Gastrocnemius medialis (tissue), 4 donors: Measurements from ENCODE around the gene ATAD1. TPM values are rescaled to one million over a fixed set of nuclear protein-coding genes. Genes with fewer than 3 reads are reported as not detected.
"Not testable (repeated sequence)": the region's sequence is repeated elsewhere in the genome, so short reads cannot be mapped to it uniquely, and the experiment has no call there.

Experiments used
- ATAC-seq, 2 donors: fragments of 150-250 bp; one replicate each; pipeline ENCODE4 v1.9.1; 2016
- DNase-seq, 2 donors: peaks; one replicate each; pipeline ENCODE4 v3.0.0-alpha.2; 2019
- H3K27ac ChIP-seq, 4 donors: fragments of 200-600 bp; sonication (generic); 1 replicate in 1 of 4; 2 replicates in 3 of 4; pipeline ENCODE4 v1.5.1; 2016 to 2018; ENCODE audit warnings: mild to moderate bottlenecking in 2 of 4, moderate library complexity in 1 of 4
- H3K27me3 ChIP-seq, 3 donors: fragments of 200-600 bp; sonication (generic) in 2 of 3; 1 replicate in 1 of 3; 2 replicates in 2 of 3; pipeline versions ENCODE4 v1.5.1 to v1.6.0; 2016 to 2019; ENCODE audit warnings: mild to moderate bottlenecking in 1 of 3, moderate library complexity in 1 of 3
- H3K36me3 ChIP-seq, 2 donors: fragments of 200-600 bp; sonication (generic) in 1 of 2; one replicate each; pipeline ENCODE4 v1.5.1; 2017 to 2018
- H3K4me1 ChIP-seq, 2 donors: fragments of 200-600 bp; sonication (generic) in 1 of 2; one replicate each; pipeline ENCODE4 v1.5.1; 2016 to 2017; ENCODE audit warnings: mild to moderate bottlenecking in 2 of 2
- H3K4me3 ChIP-seq, 4 donors: fragments of 200-600 bp; sonication (generic) in 3 of 4; 1 replicate in 1 of 4; 2 replicates in 3 of 4; pipeline ENCODE4 v1.5.1; 2016 to 2019; ENCODE audit warnings: mild to moderate bottlenecking in 2 of 4
- H3K9me3 ChIP-seq, 3 donors: fragments of 200-600 bp; sonication (generic) in 2 of 3; 1 replicate in 1 of 3; 2 replicates in 2 of 3; pipeline ENCODE4 v1.5.1; 2016 to 2019
- POLR2A ChIP-seq, 2 donors: fragments of 450-650 bp; IDR thresholded peaks; one replicate each; pipeline ENCODE4 v1.6.1; 2017; ENCODE audit warnings: antibody characterized with exemption in 2 of 2, mild to moderate bottlenecking in 2 of 2, moderate library complexity in 2 of 2
- in situ Hi-C, 4 donors: fragments of 200-750 bp; cut with MboI; loops; one replicate each; pipeline versions ENCODE4 v1.15.0 to v1.8.0; 2017; ENCODE audit warnings: low sequenced_read_pairs in 4 of 4
- intact Hi-C: fragments of 100-400 bp; cut with DNase I; formaldehyde crosslinking; loops from one replicate; pipeline ENCODE4 v1.15.1; 2023; ENCODE audit warnings: low total_unique reads
- total RNA-seq, 4 donors: library from RNA; depleted of rRNA; stranded (reverse); fragments of >200 nt; gene quantifications; one replicate each; pipeline versions ENCODE4 v1.1.0 to v1.2.3, GENCODE V29; 2016
- TF ChIP-seq, protein P1 (sequence below), 5 experiments: fragments of 450-650 bp in 3 of 5; fragments of 200-600 bp in 2 of 5; sonication (generic) in 2 of 5; IDR thresholded peaks in 4 of 5; conservative IDR thresholded peaks in 1 of 5; 1 replicate in 4 of 5; 2 replicates in 1 of 5; pipeline ENCODE4 v1.5.1; 2016 to 2019; ENCODE audit warnings: antibody characterized with exemption in 5 of 5, mild to moderate bottlenecking in 3 of 5, moderate library complexity in 3 of 5

The ATAD1 gene
- total RNA-seq, 4 donors from 2014 or later, result 32.0 to 65.4 (median 51.0) TPM

DNA sequence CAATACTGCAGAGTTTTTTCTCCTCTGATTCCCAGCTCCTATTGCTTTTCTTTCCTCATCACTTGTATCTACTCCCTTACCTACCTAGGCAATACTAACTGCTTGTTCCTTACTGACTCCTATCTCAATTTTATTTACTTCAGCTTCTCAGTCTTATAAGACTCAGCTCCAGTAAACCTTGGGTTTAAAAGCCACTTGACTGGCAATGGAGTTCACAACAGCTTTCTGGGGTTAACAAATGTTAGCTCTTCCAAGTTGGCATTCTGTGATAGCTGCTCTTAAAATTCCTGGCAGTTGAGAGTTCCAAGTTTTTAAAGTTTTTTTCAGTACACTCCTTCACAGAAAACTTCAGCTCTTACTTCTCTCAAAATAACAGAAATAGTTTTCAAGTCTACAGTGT is 14.2 kb downstream of the ATAD1 start:
- TF ChIP-seq, protein P1, sequence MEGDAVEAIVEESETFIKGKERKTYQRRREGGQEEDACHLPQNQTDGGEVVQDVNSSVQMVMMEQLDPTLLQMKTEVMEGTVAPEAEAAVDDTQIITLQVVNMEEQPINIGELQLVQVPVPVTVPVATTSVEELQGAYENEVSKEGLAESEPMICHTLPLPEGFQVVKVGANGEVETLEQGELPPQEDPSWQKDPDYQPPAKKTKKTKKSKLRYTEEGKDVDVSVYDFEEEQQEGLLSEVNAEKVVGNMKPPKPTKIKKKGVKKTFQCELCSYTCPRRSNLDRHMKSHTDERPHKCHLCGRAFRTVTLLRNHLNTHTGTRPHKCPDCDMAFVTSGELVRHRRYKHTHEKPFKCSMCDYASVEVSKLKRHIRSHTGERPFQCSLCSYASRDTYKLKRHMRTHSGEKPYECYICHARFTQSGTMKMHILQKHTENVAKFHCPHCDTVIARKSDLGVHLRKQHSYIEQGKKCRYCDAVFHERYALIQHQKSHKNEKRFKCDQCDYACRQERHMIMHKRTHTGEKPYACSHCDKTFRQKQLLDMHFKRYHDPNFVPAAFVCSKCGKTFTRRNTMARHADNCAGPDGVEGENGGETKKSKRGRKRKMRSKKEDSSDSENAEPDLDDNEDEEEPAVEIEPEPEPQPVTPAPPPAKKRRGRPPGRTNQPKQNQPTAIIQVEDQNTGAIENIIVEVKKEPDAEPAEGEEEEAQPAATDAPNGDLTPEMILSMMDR (IDR thresholded peaks at IDR 0.05 in 4 of 5, conservative IDR thresholded peaks at IDR 0.05 in 1 of 5), result no peak
- TF ChIP-seq POLR2A (IDR thresholded peaks at IDR 0.05), result no peak
- ATAC-seq, result no peak
- no peak overlapping the region for H3K4me3 ChIP-seq

GRCh38 chr10:87803328-87803727 is 14.7 kb downstream of the ATAD1 start:
- DNase-seq (no peak), ATAC-seq (no peak)
- Histone ChIP-seq H3K27ac (no peak overlapping the region), H3K4me3 (no peak overlapping the region), H3K36me3 (no peaks in the 10 kb centered on the region), H3K27me3 (no peaks in the 10 kb centered on the region), H3K9me3 (no peaks in the 10 kb centered on the region), H3K4me1 (peaks cover 2 to 4% of the 10 kb centered on the region in 2 donors)
- TF ChIP-seq, protein P1 (IDR thresholded peaks at IDR 0.05 in 4 of 5, conservative IDR thresholded peaks at IDR 0.05 in 1 of 5), result no peak
- no peak for TF ChIP-seq POLR2A (IDR thresholded peaks at IDR 0.05)
- in situ Hi-C loops, result no loop called here
- intact Hi-C loops, result no loop called here

More for the DNA sequence above, 14.2 kb downstream of the ATAD1 start:
- Histone ChIP-seq H3K4me1 (peaks cover 2 to 4% of the 10 kb centered on the region in 2 donors), H3K36me3 (no peaks in the 10 kb centered on the region), H3K27me3 (no peaks in the 10 kb centered on the region), H3K27ac (no peak overlapping the region), H3K9me3 (no peaks in the 10 kb centered on the region)
- in situ Hi-C loops (no loop called here), intact Hi-C loops (no loop called here)
- no peak for DNase-seq

DNA sequence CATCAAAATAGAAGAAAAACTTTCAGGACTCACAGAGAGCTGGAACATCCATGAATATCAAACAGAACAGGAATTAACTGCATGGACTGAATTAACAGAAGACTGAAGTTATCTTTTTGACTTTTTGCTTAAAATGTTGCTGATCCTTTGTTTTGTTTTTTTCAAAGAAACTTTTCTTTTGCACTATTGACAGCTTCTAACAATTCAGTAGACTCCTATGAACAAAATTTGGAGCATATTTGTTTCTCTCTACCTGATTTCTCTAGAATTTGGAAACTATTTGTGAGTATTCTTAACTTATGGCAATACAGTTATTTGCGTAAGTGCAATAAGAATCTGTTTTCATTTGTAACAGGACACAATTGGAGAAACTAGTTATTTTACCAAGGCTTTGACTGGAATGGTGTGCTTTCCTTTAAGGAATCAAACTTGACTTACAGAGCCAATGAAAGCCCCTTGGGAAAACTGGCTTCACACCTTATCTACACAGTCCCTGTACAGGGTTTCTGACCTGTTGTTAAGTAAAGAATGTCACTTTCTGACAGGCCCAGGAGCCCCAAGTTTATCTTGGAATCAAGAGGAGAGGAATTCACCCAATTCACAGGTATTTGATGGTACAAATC is 16.1 kb downstream of the ATAD1 start:
- H3K4me1 ChIP-seq, H3K36me3 ChIP-seq, in situ Hi-C loops, intact Hi-C loops, H3K9me3 ChIP-seq, H3K27me3 ChIP-seq, ATAC-seq, DNase-seq, H3K27ac ChIP-seq, H3K4me3 ChIP-seq: not testable (repeated sequence)

DNA sequence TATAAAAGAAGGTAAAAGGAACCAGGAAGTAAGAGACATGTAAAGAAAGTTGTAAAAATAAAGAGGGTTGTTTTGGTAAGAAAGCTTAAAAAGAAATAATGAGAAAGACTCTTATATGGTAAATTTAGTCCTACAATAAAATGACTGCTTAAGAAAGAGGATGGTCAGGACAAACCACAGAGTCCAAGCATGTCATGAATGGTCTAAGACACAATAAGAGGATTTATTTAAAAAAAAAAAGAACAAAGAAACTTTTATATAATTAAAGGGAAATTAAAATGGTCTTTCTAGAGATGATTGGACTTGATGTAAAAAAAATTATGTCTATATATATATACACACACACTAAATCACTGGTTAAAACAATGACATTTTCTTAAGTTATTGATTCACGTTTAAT is 18.2 kb downstream of the ATAD1 start:
- H3K36me3 ChIP-seq, result no peaks in the 10 kb centered on the region
- in situ Hi-C loops, result no loop called here
- TF ChIP-seq POLR2A (IDR thresholded peaks at IDR 0.05), result no peak
- TF ChIP-seq, protein P1 (IDR thresholded peaks at IDR 0.05 in 4 of 5, conservative IDR thresholded peaks at IDR 0.05 in 1 of 5), result no peak
- H3K9me3 ChIP-seq, result no peaks in the 10 kb centered on the region
- no peak for ATAC-seq
- H3K27ac ChIP-seq, result no peak overlapping the region
- H3K27me3 ChIP-seq, result no peaks in the 10 kb centered on the region
- H3K4me3 ChIP-seq, result no peak overlapping the region
- no peak for DNase-seq
- H3K4me1 ChIP-seq, result no peaks in the 10 kb centered on the region
- intact Hi-C loops, result no loop called here

DNA sequence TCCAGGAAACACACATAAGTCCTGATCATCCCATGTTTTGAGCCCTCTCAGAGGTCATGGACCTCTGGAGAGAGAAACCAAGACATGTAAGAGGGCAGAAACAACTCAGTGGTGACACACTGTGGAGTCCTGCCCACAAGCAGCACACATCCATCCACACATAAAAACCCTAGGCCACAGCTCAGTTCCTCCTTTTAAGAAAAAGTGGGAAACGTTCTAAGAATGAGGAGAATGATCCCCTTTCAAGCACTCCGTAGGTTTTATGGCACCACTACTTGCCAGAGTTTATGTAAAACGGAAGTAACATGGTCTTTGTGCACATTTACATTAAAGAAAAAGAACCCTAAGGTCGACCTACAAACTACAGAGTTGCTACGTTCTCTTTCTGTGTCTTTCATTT is 19.9 kb downstream of the ATAD1 start:
- TF ChIP-seq, protein P1 (IDR thresholded peaks at IDR 0.05 in 4 of 5, conservative IDR thresholded peaks at IDR 0.05 in 1 of 5), result no peak
- TF ChIP-seq POLR2A (IDR thresholded peaks at IDR 0.05), result no peak
- no peaks in the 10 kb centered on the region for H3K27me3 ChIP-seq
- peaks cover 0 to 8% of the 10 kb centered on the region in 2 donors for H3K4me1 ChIP-seq
- DNase-seq (no peak), ATAC-seq (no peak)
- no peak overlapping the region for H3K4me3 ChIP-seq
- no peak overlapping the region for H3K27ac ChIP-seq
- intact Hi-C loops (no loop called here), in situ Hi-C loops (no loop called here)
- no peaks in the 10 kb centered on the region for H3K9me3 ChIP-seq
- no peaks in the 10 kb centered on the region for H3K36me3 ChIP-seq
